HG03135 (cell line): ENCODE measurements around the gene USP3.

Source experiments
- ATAC-seq: cut with Tn5 transposase; IDR thresholded peaks from one replicate; pipeline ENCODE4 v1.9.1; 2021; ENCODE audit warnings: mild to moderate bottlenecking, moderate library complexity; ENCODE audit not compliant: unreplicated experiment

Gene USP3

DNA sequence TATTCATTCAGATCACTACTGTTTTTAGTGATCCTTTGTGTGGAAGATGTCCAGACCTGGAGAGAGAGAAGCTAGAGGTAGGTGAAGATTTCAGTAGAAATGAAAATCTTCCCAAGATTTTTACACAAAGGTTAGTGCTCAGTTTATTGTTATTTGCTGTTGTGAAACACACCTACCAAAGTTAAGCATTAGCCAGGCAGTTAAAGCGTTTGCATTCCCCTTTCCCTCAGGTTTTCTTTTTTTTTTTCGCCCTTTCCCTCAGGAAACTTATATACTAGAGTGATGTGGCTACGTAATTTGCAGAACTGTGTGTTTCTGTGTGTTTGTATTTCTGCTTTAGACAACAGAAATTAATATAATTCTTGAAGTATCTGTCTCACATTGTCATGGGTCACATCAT is 34.5 kb downstream of the USP3 start:
- ATAC-seq = no peak

- no peak for ATAC-seq
Measured at GRCh38 chr15:63539521-63539920, 35.1 kb downstream of the USP3 start.

- no peak for ATAC-seq
Measured at GRCh38 chr15:63539998-63540397, 35.6 kb downstream of the USP3 start.

- ATAC-seq = no peak
Measured at GRCh38 chr15:63540449-63540848, 36.1 kb downstream of the USP3 start.

DNA sequence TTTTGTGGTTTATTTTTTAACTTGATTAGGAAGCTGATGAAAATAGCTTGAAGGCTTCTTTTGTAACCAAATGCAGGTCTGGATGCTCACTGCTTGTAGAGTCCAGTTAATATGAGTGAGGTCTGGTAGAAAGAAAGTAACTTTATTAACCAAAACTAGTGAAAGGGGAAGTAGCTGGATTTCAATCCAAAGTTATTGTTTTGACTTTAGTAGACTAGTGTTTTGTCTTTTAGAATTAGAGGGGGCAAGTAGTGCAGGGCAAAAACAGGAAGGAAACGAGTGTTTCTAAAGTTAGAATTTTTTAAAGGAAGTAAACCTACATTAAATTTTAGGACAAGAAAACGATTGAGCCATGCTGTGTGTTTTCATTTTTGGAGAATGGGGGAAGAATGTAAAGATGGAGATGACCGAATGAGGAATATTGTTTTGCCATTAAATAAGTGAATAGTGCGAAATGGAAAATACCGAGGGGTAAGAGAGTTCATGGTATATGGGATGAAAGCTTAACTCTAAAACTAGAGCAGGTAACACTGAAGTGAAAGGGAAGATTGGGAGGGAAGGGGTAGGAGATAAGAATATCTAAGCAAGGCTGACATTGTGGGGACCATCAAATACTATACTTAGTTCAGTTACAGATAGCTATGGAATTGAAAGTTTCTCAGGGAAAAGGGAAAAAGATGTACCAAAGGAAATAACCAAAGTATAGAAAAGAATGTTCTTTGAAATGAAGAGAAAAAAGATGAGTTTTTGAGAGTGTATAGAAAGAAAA is 40.0 kb downstream of the USP3 start:
- ATAC-seq = no peak

- ATAC-seq = no peak
Measured at GRCh38 chr15:63545520-63545919, 41.1 kb downstream of the USP3 start.

- ATAC-seq = no peak
Measured at GRCh38 chr15:63551400-63551799, 47.0 kb downstream of the USP3 start.

DNA sequence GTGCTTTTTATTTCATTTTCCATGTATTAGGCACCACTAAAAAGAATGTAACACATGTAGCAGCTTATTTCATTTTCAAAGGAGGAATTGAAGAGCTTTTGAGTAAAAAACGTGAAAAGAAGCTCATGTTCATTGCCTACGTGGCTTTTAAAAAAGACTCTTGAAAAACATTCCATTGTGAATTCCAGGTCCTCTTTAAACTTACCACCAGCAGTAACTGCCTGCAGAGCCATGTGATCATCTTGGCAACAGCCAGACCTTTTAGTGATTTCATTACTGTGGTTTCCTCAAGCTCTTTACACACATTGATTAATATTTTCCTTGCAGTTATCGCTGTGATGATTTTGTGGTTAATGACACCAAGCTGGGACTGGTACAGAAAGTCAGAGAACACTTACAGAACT is 49.0 kb downstream of the USP3 start:
- ATAC-seq = no peak

GRCh38 chr15:63554337-63554927 is 50.0 kb downstream of the USP3 start:
- ATAC-seq = no peak

DNA sequence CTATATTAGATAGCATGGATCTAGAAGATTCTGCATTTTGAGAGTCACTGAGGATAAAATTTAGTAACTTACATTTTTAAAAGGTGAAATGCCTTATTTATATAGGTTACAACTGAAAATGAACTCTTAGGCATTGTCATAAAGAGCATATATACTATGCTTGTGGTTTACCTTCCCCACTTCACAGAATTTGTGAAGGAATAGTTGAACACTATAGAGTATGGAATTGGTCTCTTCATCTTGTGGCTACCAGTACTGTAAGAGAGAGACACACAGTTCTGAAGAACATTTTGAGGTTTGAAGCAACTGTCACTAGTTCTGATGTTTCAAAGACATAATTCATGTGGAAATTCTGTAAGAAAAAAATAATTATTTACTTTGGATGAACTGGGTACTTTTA is 51.1 kb downstream of the USP3 start:
- ATAC-seq = no peak

DNA sequence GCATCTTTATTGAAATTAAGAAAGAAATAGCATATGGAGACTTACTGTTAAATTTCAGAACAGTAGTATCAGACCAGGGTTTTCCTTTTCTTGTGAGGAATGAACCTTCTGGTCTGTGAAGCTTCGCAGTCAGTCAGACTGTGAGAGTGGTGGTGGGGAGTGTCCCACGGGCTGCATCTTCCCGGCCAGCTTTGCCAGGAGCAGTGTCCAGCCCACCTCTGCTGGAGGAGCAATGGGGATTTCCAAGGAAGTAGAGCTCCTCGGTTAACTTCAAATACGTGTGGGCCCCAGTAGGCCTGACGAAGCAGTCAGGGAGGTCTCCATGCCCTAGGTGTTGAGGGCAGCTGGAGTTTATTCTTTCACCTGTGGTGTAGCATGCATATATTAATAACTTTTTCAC is 51.9 kb downstream of the USP3 start:
- ATAC-seq = no peak

GRCh38 chr15:63556736-63557135 is 52.3 kb downstream of the USP3 start:
- no peak for ATAC-seq

- ATAC-seq = no peak
Measured at GRCh38 chr15:63559753-63560152, 55.4 kb downstream of the USP3 start.

GRCh38 chr15:63560741-63561448 is 56.5 kb downstream of the USP3 start:
- ATAC-seq = no peak

DNA sequence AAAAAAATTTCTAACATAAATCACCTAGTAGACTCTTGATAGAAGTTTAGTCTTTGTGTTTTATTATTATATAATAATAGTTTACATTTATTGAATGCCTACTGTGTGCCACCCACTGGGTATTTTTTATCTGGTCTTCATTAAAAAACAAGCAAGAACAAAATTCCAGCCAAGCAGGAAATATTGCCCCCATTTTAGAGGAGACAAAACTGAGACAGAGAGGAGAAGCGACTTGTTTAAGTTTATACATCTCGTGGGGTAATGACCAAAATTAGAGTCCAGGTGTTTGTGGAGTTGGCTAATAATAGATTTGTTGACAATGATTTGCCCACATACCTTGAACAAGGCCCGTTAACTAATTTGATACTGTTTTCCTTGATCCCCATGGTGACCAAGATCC is 59.7 kb downstream of the USP3 start:
- ATAC-seq = no peak

DNA sequence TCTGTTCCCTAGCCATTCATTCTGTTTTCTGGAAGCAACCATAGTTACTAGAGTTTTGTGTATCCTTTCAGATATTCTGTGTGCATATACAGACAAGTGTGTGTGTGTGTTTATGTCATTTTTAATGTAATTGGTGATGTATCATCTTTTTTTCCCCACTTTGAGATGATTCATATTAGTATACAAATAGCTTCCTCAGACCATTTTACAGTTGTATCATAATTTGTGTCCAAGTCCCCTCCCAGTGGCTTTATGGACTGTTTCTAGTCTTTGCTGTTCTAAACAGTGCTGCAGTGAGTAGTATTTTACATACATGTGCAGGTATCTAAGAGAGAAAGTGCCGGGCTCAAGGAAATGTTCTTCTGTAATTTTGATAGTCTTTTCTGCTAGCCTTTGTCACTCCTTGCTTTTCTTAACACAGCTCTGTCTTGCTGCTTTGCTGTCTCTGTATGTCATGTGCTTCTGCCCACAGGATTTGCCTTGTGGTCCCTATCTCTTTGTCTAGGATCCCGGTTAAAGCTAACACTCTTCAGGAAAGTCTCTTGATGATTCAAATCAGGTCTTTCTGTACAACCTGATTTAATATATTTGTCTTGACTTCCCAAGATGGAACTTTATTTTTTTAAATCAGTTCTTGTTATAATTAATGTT is 61.3 kb downstream of the USP3 start:
- ATAC-seq = no peak

- no peak for ATAC-seq
Measured at GRCh38 chr15:63572749-63573464, 68.5 kb downstream of the USP3 start.

GRCh38 chr15:63573533-63573932 is 69.1 kb downstream of the USP3 start:
- ATAC-seq = no peak

- ATAC-seq = no peak
Measured at GRCh38 chr15:63575312-63575711, 70.9 kb downstream of the USP3 start.

- no peak for ATAC-seq
Measured at GRCh38 chr15:63576441-63576840, 72.0 kb downstream of the USP3 start.

DNA sequence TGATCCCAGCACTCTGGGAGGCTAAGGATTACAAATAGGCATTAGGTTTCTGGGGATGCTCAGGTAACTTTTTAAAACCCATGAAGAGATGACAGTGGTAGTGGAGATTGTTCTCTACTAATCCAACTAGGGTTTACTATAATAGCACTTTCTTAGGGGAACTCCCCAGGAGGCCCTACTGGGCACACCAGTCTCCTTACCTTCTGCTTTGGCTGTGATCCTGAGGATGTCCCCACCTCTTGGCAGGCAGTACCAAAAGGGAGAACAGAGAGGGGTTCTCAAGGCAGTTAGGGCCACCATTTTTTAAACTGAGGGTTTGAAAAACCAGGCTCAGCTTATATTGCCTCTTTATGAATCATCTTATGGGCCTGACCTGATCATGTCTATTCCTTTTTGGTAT is 77.8 kb downstream of the USP3 start:
- no peak for ATAC-seq
